Transverse colon (tissue), 3 donors: ENCODE measurements around the gene IZUMO4.

Experiments used
- CTCF ChIP-seq, 5 experiments: fragments of 200-600 bp in 3 of 5; fragments of 450-650 bp in 2 of 5; sonication (generic) in 3 of 5; IDR thresholded peaks; 1 replicate in 2 of 5; 2 replicates in 3 of 5; pipeline ENCODE4 v1.5.1; 2016 to 2017; ENCODE audit warnings: antibody characterized with exemption in 5 of 5, inconsistent platforms in 3 of 5, mild to moderate bottlenecking in 2 of 5, moderate library complexity in 1 of 5
- POLR2A ChIP-seq: fragments of 450-650 bp; IDR thresholded peaks from one replicate; pipeline ENCODE4 v1.6.1; 2016; ENCODE audit warnings: antibody characterized with exemption, mild to moderate bottlenecking, moderate library complexity

GRCh38 chr19:2099054-2099501 is 2.4 kb downstream of the IZUMO4 start:
- TF ChIP-seq CTCF (IDR thresholded peaks at IDR 0.05), result no peak
- TF ChIP-seq POLR2A, result no peak
